ENCODE measurements around the gene ZNF23. TPM values are rescaled to one million over a fixed set of nuclear protein-coding genes. Genes with fewer than 3 reads are reported as not detected.

ZNF23 gene
- total RNA-seq, 1 experiment from 2014 or later = 11.1 TPM

GRCh38 chr16:71423016-71423415 lies 39.0 kb downstream of the ZNF23 start:
- Histone ChIP-seq H3K9me2 (ENCODE audit: insufficient read depth) (no peaks in the 10 kb centered on the region), H3K36me3 (ENCODE audit: control insufficient read depth in 1 of 2, insufficient read depth in 2 of 2, low read length in 2 of 2) (no peaks in the 10 kb centered on the region), H3K27ac (ENCODE audit: low read depth, low read length) (no peak overlapping the region), H3K79me2 (ENCODE audit: insufficient read depth, low read length) (no peaks in the 10 kb centered on the region), H3K9me3 (ENCODE audit: control insufficient read depth in 1 of 2, insufficient read depth in 1 of 2, low read depth in 1 of 2, low read length in 2 of 2) (no peaks in the 10 kb centered on the region), H3K27me3 (ENCODE audit: insufficient read depth, low read length) (peaks cover 4% of the 10 kb centered on the region; the same call in 1 of the 2 replicates), H3K4me3 (replicated peaks in 1 of 2; ENCODE audit: low read depth in 1 of 2, low read length in 2 of 2) (no peak overlapping the region), H2AFZ (ENCODE audit: low read depth, low read length, poor library complexity, severe bottlenecking) (no peak overlapping the region), H3K4me2 (ENCODE audit: low read length) (no peak overlapping the region), H3K4me1 (ENCODE audit: control insufficient read depth in 1 of 2, insufficient read depth in 2 of 2, low read length in 2 of 2) (peaks cover 4 to 14% of the 10 kb centered on the region in 2 experiments; a peak in 3 of 4 replicates), H3K9ac (ENCODE audit: low read length) (no peak overlapping the region), H4K20me1 (ENCODE audit: insufficient read depth) (no peaks in the 10 kb centered on the region)
- CTCF ChIA-PET = interaction anchor here (1.2 to 1.5 kb wide), 2 partner anchors 10 to 188 kb away, joined by 5 to 13 read pairs; no protein-coding TSS in a partner anchor
- intact Hi-C loops (cut with micrococcal nuclease) = no loop called here
- TF ChIP-seq RAD21 (IDR thresholded peaks at IDR 0.05; ENCODE audit: low read depth) (no peak), ZFX (IDR thresholded peaks at IDR 0.05) (no peak), CEBPB (IDR thresholded peaks at IDR 0.05; ENCODE audit: low read depth) (no peak), MAX (IDR thresholded peaks at IDR 0.05) (no peak), ZBTB33 (IDR thresholded peaks at IDR 0.05; ENCODE audit: extremely low read depth, insufficient replicate concordance, low read length) (no peak), EGR1 (IDR thresholded peaks at IDR 0.05; ENCODE audit: low read depth) (no peak), EZH2phosphoT487 (IDR thresholded peaks at IDR 0.05; ENCODE audit: borderline replicate concordance) (no peak), POLR2A (IDR thresholded peaks at IDR 0.05; ENCODE audit: borderline replicate concordance, extremely low read depth, insufficient read depth, insufficient read length) (no peak), FOSL1 (IDR thresholded peaks at IDR 0.05; ENCODE audit: low read depth) (no peak), TCF7L2 (IDR thresholded peaks at IDR 0.05; ENCODE audit: borderline replicate concordance, extremely low read depth, insufficient read depth, insufficient read length) (no peak), JUND (IDR thresholded peaks at IDR 0.05) (no peak), SIN3A (IDR thresholded peaks at IDR 0.05; ENCODE audit: low read depth) (no peak), CBX3 (IDR thresholded peaks at IDR 0.05; ENCODE audit: low read depth) (no peak), SRF (IDR thresholded peaks at IDR 0.05; ENCODE audit: low read depth) (no peak), EZH2 (IDR thresholded peaks at IDR 0.05) (no peak), YY1 (IDR thresholded peaks at IDR 0.05; ENCODE audit: extremely low read depth, insufficient replicate concordance, low read depth, low read length) (no peak), POLR2AphosphoS5 (IDR thresholded peaks at IDR 0.05; ENCODE audit: low read depth, low read length) (no peak), REST (IDR thresholded peaks at IDR 0.05; ENCODE audit: low read depth) (no peak)
- TF ChIP-seq, protein P1, sequence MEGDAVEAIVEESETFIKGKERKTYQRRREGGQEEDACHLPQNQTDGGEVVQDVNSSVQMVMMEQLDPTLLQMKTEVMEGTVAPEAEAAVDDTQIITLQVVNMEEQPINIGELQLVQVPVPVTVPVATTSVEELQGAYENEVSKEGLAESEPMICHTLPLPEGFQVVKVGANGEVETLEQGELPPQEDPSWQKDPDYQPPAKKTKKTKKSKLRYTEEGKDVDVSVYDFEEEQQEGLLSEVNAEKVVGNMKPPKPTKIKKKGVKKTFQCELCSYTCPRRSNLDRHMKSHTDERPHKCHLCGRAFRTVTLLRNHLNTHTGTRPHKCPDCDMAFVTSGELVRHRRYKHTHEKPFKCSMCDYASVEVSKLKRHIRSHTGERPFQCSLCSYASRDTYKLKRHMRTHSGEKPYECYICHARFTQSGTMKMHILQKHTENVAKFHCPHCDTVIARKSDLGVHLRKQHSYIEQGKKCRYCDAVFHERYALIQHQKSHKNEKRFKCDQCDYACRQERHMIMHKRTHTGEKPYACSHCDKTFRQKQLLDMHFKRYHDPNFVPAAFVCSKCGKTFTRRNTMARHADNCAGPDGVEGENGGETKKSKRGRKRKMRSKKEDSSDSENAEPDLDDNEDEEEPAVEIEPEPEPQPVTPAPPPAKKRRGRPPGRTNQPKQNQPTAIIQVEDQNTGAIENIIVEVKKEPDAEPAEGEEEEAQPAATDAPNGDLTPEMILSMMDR (IDR thresholded peaks at IDR 0.05 in 2 of 3, conservative IDR thresholded peaks at IDR 0.05 in 1 of 3; ENCODE audit: borderline replicate concordance in 1 of 3, insufficient read depth in 1 of 3, low read depth in 2 of 3, low read length in 2 of 3) = no peak
- RAD21 ChIA-PET (ENCODE audit: low non-redundant PET in 1 of 2, low total read pairs in 2 of 2, uncharacterized antibody in 2 of 2, unreplicated experiment in 2 of 2) = no interaction called here
- DNase-seq (ENCODE audit: low read depth, low spot score) (no peak), ATAC-seq (no peak)
- POLR2A ChIA-PET = no interaction called here
- BruUV-seq (replicated peaks) = no TSS peak

Measured in HCT116 (cell line).